Heart left ventricle (tissue), 16 donors: Measurements from ENCODE around the gene ENOX1. TPM values are rescaled to one million over a fixed set of nuclear protein-coding genes. Genes with fewer than 3 reads are reported as not detected.

Experiments
- ATAC-seq, 4 donors: fragments of 200-7000 bp; cut with Tn5 transposase; one replicate each; pipeline ENCODE4 v1.9.1; 2020 to 2022; ENCODE audit warnings: moderate library complexity in 4 of 4, mild to moderate bottlenecking in 3 of 4, moderate number of reproducible peaks in 1 of 4
- DNase-seq, 5 donors: peaks; one replicate each; pipeline ENCODE4 v3.0.0-alpha.2; 2020
- H3K27ac ChIP-seq, 12 donors: fragments of 200-600 bp; sonication (generic) in 4 of 12; one replicate each; pipeline versions ENCODE4 v1.5.0 to v1.8.0; 2016 to 2022; ENCODE audit warnings: mild to moderate bottlenecking in 2 of 12
- H3K27me3 ChIP-seq, 9 donors: fragments of 200-600 bp; sonication (generic) in 2 of 9; one replicate each; pipeline versions ENCODE4 v1.5.1 to v1.8.0; 2016 to 2022; ENCODE audit warnings: mild to moderate bottlenecking in 3 of 9
- H3K36me3 ChIP-seq, 9 donors: fragments of 200-600 bp; sonication (generic) in 2 of 9; one replicate each; pipeline versions ENCODE4 v1.5.0 to v1.8.0; 2018 to 2022; ENCODE audit warnings: mild to moderate bottlenecking in 2 of 9
- H3K4me1 ChIP-seq, 12 donors: fragments of 200-600 bp; sonication (generic) in 4 of 12; one replicate each; pipeline versions ENCODE4 v1.5.0 to v1.8.0; 2016 to 2022; ENCODE audit warnings: mild to moderate bottlenecking in 3 of 12
- H3K4me3 ChIP-seq, 12 donors: fragments of 200-600 bp; sonication (generic) in 4 of 12; one replicate each; pipeline versions ENCODE4 v1.5.0 to v1.8.0; 2017 to 2022; ENCODE audit warnings: mild to moderate bottlenecking in 9 of 12, moderate library complexity in 4 of 12
- H3K9me3 ChIP-seq, 12 donors: fragments of 200-600 bp; sonication (generic) in 4 of 12; one replicate each; pipeline versions ENCODE4 v1.5.0 to v1.8.0; 2016 to 2022; ENCODE audit warnings: mild to moderate bottlenecking in 1 of 12
- POLR2A ChIP-seq, 2 donors: fragments of 450-650 bp; IDR thresholded peaks; one replicate each; pipeline ENCODE4 v1.6.1; 2017; ENCODE audit warnings: antibody characterized with exemption in 2 of 2, mild to moderate bottlenecking in 2 of 2, moderate library complexity in 2 of 2
- WGBS, 4 donors: extraction: QIAGEN DNeasy Blood & Tissue Kit in 2 of 4; methylation state at CpG; one replicate each; pipeline versions ENCODE4 v1.1.5 to v1.1.7; 2013 to 2018; 5-methylcytosine and 5-hydroxymethylcytosine counted together
- intact Hi-C, 10 donors: fragments of 100-400 bp; cut with DNase I; formaldehyde crosslinking; loops; one replicate each; pipeline versions ENCODE4 v1.11.1 to v1.14.2; 2022
- polyA plus RNA-seq, 2 donors: library from polyadenylated mRNA; stranded (reverse); fragments of 200-250 nt; gene quantifications; one replicate each; pipeline ENCODE4 v1.2.3, GENCODE V29; 2013
- total RNA-seq, 9 donors: library from RNA; depleted of rRNA in 2 of 9; stranded (reverse); fragments of >200 nt in 2 of 9; fragmentation: NEBNext Ultra II Directional in 3 of 9; extraction: Animal tissue kit (Norgen Biotek cat#: 25700) in 3 of 9; gene quantifications; one replicate each; pipeline versions ENCODE4 v1.1.0 to v1.2.4, GENCODE V29; 2016 to 2023
- TF ChIP-seq, protein P1 (sequence below), 12 donors: fragments of 200-600 bp; sonication (generic) in 4 of 12; IDR thresholded peaks; one replicate each; pipeline versions ENCODE4 v1.5.0 to v1.8.0; 2018 to 2022; ENCODE audit warnings: antibody characterized with exemption in 12 of 12, mild to moderate bottlenecking in 5 of 12
- donor health status: ischemic (EF 13 %, LVEDD 7.1; RV severe dilation, severe dysfunction).
- donor health status: healthy with polysubstance abuse.
- donor health status: DM: no; HTN: yes; CAD: no.
- donor health status: DM: no; HTN: no; CAD: no.
- donor health status: ischemic (EF 25% LVEDD 6.9; RV normal size, moderate dysfunction).
- donor health status: ischemic (EF 25% LVEDD 5.7; RV mildly dilated, moderate dysfunction).
- donor health status: healthy.
- donor health status: DM: yes; HTN: yes; CAD: no.
- donor health status: ischemic (EF 35%, LVEDD 5.7; RV mildly dilated, moderate dysfunction).
- donor health status: nonischemic (EF 11% LVEDD 7.7; RV severe dilation, severe dysfunction).
- donor health status: DM: yes; HTN: yes; CAD: no.
- donor health status: PGD.
- donor health status: ischemic (EF 29% LVEDD 5.4; RV normal size, mild dysfunction).
- donor health status: nonischemic (EF 23%, LVEDD 6.1; RV moderate dilation, normal function).

ENOX1 gene
- total and polyA plus RNA-seq, 11 donors: 2.0 to 10.1 (median 5.4) TPM

DNA sequence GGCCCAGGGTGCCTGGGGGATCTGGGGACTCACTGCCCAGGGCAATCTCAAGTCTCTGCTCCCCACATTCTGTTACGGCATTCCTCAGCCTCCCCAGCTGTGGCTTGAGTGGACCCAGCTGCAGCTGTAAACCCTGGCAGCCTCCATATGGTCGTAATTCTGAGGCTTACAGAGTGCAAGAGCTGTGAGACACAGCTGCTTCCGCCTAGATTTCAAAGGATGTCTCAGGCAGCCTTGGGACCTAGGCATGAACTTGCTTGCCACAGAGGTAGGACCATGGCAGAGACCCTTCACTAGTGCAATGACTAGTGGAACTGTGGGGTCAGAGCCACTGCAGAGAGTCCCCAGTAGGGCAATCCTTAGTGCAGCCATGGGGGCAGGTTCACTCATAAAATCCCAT lies 297.5 kb downstream of the ENOX1 start:
- Histone ChIP-seq H3K27ac (no peak overlapping the region), H3K9me3 (no peaks in the 10 kb centered on the region), H3K4me1 (peaks cover 0 to 7% (median 0%) of the 10 kb centered on the region in 12 donors), H3K36me3 (no peaks in the 10 kb centered on the region), H3K27me3 (no peaks in the 10 kb centered on the region), H3K4me3 (no peak overlapping the region)
- DNase-seq (peak in 3 of 5 donors; percentile 16 to 52 (median 30)), ATAC-seq (peak; percentile 39 to 78 (median 48))
- TF ChIP-seq, protein P1, sequence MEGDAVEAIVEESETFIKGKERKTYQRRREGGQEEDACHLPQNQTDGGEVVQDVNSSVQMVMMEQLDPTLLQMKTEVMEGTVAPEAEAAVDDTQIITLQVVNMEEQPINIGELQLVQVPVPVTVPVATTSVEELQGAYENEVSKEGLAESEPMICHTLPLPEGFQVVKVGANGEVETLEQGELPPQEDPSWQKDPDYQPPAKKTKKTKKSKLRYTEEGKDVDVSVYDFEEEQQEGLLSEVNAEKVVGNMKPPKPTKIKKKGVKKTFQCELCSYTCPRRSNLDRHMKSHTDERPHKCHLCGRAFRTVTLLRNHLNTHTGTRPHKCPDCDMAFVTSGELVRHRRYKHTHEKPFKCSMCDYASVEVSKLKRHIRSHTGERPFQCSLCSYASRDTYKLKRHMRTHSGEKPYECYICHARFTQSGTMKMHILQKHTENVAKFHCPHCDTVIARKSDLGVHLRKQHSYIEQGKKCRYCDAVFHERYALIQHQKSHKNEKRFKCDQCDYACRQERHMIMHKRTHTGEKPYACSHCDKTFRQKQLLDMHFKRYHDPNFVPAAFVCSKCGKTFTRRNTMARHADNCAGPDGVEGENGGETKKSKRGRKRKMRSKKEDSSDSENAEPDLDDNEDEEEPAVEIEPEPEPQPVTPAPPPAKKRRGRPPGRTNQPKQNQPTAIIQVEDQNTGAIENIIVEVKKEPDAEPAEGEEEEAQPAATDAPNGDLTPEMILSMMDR (IDR thresholded peaks at IDR 0.05): no peak
- WGBS, 4 donors: 80 to 87% (median 80%) methylated on average over 1 to 3 of the region's 3 CpGs
- intact Hi-C loops: loop anchor here in 1 of 10 donors (10.0 kb wide), 1 partner anchor 296 kb away; the partner anchor contains the start of gene ENOX1

DNA sequence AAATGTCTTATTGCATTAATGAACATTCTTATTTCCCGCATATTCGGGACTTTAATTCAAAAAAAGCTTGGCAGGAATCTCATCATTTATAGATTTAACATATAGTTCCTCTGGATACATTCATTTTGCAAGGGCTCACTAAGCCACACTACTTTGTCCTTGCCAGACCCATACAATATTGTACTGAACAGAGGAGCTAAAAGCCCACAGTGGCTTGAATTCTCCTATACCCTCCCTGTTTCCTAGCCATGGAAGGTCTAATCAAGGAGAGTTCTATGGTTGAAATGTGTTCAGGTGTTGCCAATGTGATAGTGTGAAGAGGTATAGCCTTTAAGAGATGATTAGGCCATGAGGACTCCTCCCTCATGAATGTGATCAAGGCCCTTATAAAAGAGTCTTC lies 298.9 kb downstream of the ENOX1 start:
- TF ChIP-seq, protein P1 (IDR thresholded peaks at IDR 0.05): no peak
- no peak for TF ChIP-seq POLR2A (IDR thresholded peaks at IDR 0.05)
- Histone ChIP-seq H3K27ac (peak overlapping the region in 2 of 12 donors; percentile 4 to 43), H3K9me3 (no peaks in the 10 kb centered on the region), H3K4me3 (no peak overlapping the region), H3K4me1 (peaks cover 0 to 7% (median 0%) of the 10 kb centered on the region in 12 donors), H3K36me3 (no peaks in the 10 kb centered on the region), H3K27me3 (no peaks in the 10 kb centered on the region)
- ATAC-seq (no peak), DNase-seq (no peak)
- WGBS, 4 donors: 92 to 99% (median 96%) methylated on average over 2 of the region's 2 CpGs
- intact Hi-C loops: loop anchor here in 1 of 10 donors (10.0 kb wide), 1 partner anchor 297 kb away; the partner anchor contains the start of gene ENOX1

DNA sequence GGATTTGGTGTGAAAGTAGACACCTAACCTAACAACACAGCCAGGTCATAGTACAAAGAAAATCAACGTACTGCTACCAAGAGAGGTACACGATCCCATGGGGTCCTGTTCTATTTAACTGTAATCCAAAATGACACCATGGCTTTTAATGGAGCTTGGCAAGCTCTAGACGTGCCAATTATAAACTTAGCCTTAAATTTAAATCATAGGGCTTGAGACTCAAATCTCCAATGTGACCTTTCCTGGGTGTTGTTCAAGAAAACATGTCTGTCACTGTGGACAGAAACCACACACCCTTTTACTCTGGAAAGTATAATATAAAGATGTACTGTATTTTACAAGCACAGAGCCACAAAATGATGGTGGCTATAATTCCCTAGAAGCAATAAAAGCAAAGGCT lies 299.3 kb downstream of the ENOX1 start:
- 38 to 55% (median 53%) methylated on average over 3 of the region's 3 CpGs for WGBS, 4 donors
- ATAC-seq (peak; percentile 45 to 74 (median 68)), DNase-seq (no peak)
- Histone ChIP-seq H3K36me3 (no peaks in the 10 kb centered on the region), H3K4me3 (no peak overlapping the region), H3K27me3 (no peaks in the 10 kb centered on the region), H3K9me3 (no peaks in the 10 kb centered on the region), H3K27ac (peak overlapping the region in 5 of 12 donors; percentile 4 to 43 (median 22)), H3K4me1 (peaks cover 0 to 7% (median 0%) of the 10 kb centered on the region in 12 donors)
- intact Hi-C loops: loop anchor here in 1 of 10 donors (10.0 kb wide), 1 partner anchor 297 kb away; the partner anchor contains the start of gene ENOX1
- no peak for TF ChIP-seq POLR2A (IDR thresholded peaks at IDR 0.05)
- TF ChIP-seq, protein P1 (IDR thresholded peaks at IDR 0.05): no peak

DNA sequence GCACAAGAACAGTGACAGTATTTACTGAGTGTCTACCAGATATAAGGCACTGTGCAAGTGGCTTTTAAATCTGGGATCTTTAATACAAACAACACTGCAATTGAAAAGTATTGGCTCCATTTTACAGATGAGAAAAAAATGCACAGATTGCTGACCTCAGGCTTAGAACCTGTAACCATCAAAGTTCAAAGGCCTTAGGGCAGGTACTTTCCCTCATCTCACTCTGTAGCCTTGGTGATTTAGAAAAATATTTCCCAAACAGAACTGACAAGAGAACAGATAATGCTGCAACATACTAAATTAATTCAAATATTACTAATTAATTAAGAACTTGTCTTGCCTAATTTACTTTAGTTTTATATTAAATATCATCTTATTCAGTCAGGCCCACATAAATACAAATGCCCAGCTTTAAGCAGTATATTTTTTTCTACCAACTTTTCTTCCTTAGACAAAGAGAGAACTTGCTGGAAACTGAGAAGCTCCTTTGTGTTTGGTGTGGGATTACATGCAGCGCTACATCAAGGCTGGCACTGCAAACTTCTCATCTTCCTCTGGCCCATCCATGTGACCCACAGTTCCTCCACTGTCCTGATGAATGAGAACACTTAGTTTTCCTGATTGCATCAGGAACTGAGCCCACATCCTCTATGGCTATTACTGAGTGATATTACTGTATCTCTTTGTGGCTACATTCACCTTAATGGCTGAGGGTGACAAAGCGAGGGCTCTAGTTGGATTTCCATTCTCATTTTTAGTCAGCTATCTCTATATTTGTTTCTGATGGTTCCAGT lies 302.1 kb downstream of the ENOX1 start:
- 77 to 94% (median 86%) methylated on average over 2 of the region's 2 CpGs for WGBS, 4 donors
- intact Hi-C loops: loop anchor here in 1 of 10 donors (10.0 kb wide), 1 partner anchor 300 kb away; the partner anchor contains the start of gene ENOX1

More for the DNA sequence above, 302.1 kb downstream of the ENOX1 start:
- H3K4me1 ChIP-seq: peaks cover 0 to 7% (median 0%) of the 10 kb centered on the region in 12 donors
- TF ChIP-seq, protein P1 (IDR thresholded peaks at IDR 0.05): no peak
- TF ChIP-seq POLR2A (IDR thresholded peaks at IDR 0.05): no peak
- no peaks in the 10 kb centered on the region for H3K27me3 ChIP-seq
- no peaks in the 10 kb centered on the region for H3K9me3 ChIP-seq
- H3K36me3 ChIP-seq: no peaks in the 10 kb centered on the region
- DNase-seq: no peak
- peak overlapping the region in 1 of 12 donors; percentile 12 for H3K27ac ChIP-seq
- peak in 2 of 4 donors; percentile 33 to 68 for ATAC-seq
- H3K4me3 ChIP-seq: no peak overlapping the region
